ENCODE measurements around the gene CDA.

CDA gene

DNA sequence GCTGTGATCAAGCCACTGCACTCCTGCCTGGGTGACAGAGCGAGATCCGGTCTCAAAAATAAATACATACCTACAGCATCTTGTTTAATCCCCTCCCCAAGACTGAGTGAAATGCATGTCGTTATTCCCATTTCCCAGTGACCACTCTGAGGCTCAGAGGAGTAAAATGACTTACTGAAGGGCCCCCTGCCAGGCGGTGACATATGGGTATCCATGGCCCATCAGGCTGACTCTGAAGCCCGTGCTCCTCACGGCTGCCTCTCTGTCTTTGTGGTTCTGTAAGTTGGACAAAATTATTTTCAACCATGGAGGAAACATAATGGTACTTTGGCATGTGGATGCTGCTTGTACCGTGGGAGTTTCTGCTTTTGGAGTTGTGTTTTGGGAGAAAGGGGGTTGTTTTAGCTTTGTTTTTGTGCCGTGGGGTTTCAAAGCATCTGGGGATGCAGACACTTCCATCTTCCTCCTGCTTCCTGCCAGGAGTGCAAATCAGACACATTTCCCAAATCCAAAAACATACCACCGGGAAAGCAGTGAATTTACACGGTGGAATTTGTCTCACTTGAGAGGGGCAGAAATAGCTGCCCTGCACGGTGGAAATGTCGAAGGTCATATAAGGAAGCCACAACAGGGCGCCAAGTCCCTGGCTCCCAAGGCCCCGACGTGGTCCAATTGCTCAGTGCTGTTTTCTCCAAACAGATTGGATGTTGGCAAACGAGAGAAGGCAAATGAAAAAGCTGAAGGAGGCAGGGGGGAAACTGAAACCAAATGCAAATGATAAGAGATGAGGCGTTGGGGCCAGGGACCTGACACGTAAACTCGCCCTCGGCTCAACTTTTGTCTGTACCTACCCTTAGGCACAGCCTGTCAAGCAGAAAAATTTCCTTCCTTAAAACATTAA is 27.3 kb downstream of the CDA start:
- no peak for DNase-seq (ENCODE audit: low read depth in 2 of 2)

DNA sequence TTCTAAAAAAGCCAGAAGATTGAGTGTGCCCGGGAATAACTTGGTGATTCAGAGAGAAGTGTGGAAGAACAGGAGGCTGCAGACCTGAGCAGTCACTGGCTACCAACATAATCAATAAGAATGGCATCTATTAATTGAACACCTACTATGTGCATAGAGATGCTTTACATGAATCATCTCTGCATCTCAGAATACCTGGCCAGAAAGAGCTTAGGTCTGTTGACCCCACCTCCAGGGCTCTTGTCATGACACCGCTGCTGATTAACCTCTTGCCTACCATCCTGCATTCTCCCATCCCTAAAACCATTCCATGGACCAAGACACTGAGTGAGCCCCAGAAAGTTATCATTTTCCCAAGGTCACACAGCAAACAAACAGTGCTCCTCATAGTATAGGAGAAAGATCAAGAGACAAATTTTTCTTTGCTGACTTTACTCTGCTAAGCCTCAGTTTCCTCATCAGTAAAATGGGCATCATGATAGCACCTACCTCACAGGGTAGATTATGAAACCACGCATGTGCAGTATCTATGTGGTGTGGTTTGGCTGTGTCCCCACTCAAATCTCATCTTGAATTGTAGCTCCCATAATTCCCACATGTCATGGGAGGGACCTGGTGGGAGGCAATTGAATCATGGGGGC is 28.1 kb downstream of the CDA start:
- no peak for DNase-seq (ENCODE audit: low read depth in 2 of 2)

DNA sequence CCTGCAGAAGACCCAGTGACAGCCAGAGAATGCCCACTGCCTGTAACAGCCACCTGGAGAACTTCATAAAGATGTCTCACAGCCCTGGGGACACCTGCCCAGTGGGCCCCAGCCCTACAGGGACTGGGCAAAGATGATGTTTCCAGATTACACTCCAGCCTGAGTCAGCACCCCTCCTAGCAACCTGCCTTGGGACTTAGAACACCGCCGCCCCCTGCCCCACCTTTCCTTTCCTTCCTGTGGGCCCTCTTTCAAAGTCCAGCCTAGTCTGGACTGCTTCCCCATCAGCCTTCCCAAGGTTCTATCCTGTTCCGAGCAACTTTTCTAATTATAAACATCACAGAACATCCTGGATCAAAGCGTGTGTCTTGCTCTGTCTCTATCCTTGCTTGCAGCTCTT is 29.7 kb downstream of the CDA start:
- DNase-seq (ENCODE audit: low read depth in 2 of 2) = no peak

DNA sequence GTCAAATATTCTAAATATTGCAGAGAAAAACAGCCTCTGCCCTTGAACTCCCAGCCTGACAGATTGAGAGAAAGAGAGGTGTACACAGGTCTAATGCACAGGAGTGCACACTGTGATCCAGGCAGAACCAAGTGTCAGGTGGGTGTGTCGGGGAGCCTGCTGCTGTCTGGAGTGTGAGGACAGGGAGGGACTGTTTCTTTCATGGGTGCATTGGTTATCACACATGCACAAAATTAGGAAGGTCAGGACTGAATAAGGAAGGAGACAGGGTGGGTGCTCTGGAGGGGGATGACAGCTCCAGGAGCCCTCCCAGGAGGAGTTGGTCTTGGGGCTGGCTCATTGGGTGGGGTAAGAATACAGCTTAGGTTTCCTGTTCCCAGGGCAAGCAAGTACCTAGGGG is 31.1 kb downstream of the CDA start:
- DNase-seq (ENCODE audit: low read depth in 2 of 2) = no peak

DNA sequence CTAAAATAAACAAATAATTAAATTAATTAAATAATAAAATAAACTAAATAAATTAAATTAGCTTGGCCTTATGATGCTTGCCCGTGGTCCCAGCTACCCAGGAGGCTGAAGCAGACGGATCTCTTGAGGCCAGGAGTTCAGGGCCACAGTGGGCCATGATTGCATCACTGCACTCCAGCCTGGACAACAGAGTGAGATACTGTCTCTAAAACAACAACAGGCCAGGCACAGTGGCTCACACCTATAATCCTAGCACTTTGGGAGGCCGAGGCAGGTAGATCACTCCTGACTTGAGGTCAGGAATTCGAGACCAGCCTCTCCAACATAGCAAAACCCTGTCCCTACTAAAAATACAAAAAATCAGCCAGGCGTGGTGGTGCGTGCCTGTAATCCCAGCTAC is 32.1 kb downstream of the CDA start:
- DNase-seq (ENCODE audit: low read depth in 2 of 2) = no peak

DNA sequence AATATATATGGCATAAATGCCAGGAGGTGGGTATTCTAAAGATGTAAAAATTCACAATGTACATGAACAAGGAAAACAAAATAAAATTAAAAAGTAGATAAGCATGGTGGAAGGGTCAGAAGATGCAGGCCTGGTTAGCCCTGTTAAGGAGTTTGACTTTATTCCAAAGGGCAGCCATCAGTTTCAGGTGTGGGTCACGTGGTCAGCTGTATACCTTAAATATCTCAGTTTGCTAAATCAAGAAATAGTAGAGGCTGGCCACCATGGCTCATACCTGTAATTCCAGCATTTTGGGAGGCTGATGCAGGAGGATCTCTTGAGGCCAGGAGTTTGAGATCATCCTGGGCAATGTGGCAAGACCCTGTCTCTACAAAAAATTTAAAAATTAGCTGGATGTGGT is 35.8 kb downstream of the CDA start:
- no peak for DNase-seq (ENCODE audit: low read depth in 2 of 2)

DNA sequence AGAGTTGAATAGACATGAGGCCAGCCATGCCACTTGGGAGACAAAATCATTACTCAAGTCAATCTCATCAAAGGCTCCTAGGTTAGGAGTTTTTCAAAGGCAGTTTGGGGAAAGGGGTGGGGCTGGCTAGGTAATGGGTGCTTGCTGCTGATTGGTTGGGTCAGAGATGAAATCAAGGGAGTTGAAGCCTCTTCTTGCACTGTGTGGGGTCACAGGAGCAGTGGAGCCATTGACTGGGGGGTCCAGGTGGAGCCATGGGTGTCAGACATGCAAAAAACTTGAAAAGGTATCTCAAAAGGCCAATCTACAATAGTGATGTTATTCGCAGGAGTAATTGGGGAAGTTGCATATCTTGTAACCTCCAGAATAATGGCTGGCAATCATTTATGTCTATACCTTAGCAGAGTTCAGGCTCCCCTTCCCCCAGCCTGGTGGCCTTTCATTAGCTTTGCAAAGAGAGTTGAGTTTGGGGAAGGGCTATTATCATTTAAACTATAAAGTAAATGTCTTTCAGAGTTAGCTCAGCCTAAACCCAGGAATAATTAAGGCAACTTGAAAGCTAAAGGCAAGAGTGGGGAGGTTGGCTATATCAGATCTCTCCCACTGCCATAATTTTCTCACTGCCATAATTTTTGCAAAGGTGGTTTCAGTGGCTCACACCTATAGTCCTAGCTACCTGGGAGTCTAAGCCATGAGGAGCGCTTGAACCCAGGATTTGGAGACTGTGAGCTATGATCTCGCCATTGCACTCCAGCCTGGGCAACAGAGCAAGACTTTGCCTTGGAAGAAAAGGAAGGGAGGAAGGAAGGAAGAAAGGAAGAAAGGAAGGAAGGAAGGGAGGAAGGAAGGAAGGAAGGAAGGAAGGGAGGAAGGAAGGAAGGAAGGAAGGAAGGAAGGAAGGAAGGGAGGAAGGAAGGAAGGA is 36.5 kb downstream of the CDA start:
- no peak for DNase-seq (ENCODE audit: low read depth in 2 of 2)

DNA sequence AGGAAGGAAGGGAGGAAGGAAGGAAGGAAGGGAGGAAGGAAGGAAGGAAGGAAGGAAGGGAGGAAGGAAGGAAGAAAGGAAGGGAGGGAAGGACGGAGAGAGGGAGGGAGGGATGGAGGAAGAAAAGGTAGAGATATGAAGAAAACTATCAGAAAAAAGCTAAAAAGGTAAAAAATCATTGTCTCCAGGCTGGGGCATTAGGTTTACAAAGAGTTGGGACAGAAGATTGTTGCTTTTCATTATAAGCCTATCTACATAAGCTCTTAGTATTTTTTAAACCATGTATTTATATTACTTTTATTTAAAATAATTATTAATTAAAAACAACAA is 37.2 kb downstream of the CDA start:
- DNase-seq (ENCODE audit: low read depth in 2 of 2) = no peak

DNA sequence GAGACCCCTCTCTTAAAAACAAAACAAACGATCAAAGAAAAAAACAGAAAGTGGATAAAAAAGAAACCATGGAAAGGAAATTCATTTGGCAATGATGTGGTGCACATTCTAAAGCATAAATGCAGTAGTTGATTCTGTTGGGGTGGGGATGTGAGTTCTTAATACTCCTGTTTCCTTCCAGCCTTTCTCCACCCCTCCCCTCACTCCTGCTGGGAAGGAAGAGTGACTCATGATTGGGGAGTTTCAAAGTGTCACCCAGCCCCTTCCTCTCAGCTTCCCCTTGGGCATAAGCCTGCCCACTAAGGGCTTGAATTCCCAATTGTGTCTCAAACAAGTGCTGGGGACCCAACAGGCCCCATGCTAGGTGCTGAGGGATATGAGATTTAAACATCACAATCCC is 37.6 kb downstream of the CDA start:
- DNase-seq (ENCODE audit: low read depth in 2 of 2) = no peak

DNA sequence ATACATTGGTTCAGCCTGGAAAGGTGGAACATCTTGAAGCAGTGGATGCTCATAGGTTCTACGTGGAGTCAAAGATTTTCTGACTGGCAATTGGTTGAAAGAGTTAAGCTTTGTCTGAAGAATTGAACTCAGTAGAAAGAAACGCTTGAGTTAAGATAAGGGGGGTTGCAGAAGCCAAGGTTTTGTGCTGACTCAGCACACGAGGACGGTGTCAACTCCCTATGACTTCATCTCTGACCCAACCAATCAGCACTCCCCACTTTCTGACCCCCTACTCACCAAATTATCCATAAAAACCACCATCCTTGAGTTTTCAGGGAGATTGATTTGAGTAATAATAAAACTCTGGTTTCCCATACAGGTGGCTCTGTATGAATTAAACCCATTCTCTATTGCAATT is 41.8 kb downstream of the CDA start:
- DNase-seq (ENCODE audit: low read depth in 2 of 2) = no peak

DNA sequence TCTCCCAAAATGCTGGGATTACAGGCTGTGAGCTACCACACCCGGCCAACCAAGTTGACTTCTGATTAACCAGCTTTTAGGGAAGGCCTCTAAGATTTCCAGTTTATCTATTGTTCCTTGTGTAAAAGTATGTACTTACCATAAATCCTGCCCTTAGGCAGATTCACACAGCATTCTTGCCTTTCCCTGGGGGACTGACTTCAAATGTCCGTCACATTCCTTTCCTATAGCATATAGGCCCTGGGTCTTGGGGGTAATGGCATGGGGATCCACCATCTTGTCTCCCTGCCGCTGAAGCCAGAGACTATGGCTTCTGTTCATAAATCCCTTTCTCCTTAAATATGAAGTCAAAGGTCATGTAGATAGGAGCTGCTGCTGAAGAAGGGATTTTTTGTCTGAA is 43.5 kb downstream of the CDA start:
- no peak for DNase-seq (ENCODE audit: low read depth in 2 of 2)

DNA sequence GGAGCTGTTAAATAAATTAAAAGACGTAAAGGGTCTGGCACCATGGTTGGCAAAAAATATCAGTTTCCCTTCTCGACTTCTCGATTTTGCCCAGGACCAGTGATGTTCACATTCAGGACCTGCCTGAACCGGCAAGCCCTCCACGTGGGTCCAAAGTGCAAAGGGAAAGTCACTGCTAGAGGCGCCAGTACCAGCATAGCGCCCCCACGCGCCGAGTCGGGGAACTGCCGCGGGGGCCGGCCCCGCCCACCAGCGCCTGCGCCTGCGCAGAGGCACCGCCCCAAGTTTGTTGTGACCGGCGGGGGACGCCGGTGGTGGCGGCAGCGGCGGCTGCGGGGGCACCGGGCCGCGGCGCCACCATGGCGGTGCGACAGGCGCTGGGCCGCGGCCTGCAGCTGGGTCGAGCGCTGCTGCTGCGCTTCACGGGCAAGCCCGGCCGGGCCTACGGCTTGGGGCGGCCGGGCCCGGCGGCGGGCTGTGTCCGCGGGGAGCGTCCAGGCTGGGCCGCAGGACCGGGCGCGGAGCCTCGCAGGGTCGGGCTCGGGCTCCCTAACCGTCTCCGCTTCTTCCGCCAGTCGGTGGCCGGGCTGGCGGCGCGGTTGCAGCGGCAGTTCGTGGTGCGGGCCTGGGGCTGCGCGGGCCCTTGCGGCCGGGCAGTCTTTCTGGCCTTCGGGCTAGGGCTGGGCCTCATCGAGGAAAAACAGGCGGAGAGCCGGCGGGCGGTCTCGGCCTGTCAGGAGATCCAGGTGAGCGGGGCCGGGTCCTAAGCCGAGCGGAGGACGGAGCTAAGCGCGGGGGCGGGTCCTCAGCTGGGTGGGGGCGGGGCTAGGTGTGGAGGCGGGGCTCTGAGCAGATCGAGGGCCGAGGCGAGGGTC is 44.5 kb downstream of the CDA start, which contains the start of gene PINK1:
Gene PINK1, plus strand, starts transcription at position 269 of the 875 bp plus-strand sequence. Its CDS starts 91 bp downstream, at position 360.
- DNase-seq (ENCODE audit: low read depth in 2 of 2) = peak; percentile 70 to 79

DNA sequence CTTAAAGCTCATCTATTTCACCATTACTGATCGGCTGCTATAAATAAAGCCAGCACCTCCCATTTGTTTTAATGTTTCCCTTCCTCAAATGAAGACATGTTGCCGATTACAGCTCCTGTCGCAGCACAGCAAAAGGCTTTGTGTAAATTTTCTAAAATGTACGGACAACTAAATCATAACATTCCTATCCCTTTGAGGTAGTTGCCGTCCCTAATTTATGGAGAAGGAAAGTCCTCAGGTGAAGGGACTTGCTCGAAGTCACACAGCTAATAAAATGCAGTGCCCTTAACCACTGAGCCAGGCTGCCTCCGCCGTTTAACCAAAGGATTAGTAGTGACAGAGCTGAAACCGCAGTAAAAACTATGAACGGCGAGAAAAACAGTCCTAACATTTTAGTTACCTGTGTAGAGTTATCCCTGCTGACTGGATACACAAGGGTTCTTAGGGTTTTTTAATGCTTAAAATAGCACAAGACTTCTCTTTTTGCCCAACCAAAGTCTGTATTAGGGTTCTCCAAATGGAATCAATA is 45.2 kb downstream of the CDA start:
- DNase-seq (ENCODE audit: low read depth in 2 of 2) = no peak

DNA sequence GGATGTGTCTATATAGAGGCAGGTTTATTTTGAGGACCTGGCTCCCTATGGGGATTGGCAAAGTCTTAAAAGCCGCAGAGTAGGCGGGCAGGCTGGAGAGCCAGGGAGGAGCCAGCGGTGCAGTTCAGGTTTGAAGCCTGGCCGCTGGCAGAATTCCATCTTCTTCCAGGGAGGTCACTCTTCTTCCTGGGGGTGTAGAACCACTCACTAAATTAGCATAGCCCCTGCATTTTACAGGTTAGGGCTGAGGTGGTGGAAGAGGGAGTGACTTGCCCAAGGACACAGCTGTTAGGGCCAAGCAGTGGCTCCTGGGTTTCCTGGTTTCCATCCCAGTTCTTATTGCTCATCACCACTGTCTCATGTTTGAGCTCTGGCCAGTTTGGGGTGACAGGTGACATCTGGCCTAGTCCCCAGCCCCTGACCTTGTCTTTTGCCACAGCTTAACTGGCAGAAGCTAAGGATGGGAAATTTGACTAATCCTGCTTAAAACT is 45.7 kb downstream of the CDA start:
- no peak for DNase-seq (ENCODE audit: low read depth in 2 of 2)

DNA sequence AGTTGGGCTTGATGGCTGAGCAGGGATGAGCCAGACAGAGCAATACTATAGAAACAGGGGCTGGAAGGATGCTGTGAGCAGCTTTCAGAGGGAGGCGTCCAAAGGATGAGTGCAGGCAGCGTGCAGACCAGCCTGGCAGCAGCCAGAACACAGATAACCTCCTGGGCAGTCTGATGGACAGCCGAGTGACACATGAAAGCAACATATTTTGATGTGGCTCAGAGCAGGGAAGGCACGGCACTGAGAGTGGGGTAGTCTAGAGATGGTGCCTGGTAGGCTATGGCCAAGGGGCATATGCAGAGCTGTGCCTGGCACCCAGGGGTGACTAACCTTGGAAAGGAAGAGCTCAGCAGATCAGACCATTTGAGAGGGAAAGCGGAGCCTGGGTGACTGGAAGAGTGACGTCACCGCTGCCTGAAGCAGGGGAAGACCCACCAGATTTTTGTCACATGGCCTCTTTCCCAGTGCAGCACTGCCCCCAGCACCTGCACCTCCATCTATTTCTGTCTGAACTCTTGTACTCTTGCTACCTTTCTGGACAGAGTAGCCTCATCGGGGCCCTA is 48.0 kb downstream of the CDA start:
- no peak for DNase-seq (ENCODE audit: low read depth in 2 of 2)

DNA sequence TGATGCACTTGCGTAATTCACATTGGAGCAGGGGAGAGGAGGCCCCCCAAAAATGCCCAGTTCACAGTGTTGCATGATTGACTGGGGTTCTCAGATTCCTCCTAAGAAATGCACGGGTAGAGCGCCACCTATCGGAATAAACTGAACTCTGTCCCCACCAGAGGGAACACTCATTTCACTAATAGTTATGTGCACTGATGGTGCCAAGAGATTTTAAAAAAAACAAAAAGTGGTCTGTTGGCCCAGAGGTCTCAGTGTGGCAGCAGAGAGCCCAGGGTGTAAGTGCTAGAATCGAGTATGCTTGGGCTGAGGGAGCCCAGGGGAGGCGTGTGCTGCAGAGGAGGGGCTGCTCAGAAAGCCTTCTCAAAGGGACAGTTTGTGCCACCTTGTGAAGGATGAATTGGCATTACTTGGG is 51.3 kb downstream of the CDA start:
- DNase-seq (ENCODE audit: low read depth in 2 of 2) = peak in 1 of 2 donors; percentile 38

DNA sequence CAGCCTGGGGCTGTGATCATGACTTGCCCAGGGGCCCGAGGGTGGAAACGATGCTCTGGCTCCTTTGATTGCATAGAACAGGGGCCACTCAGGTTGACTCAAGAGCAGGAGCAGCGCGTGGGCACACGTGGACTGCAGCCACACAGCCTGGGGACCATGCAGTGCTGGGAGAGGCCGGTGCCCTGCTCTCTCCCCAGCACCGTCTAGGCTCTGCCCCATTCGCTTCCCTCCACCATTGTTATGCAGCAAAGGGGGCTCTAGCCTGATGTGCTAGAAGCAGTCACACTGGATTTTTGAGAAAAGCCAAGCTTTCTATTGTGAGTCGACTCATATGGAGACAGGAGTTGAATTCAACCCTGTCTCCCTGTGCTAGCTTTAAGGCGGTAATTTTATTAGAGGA is 53.1 kb downstream of the CDA start:
- no peak for DNase-seq (ENCODE audit: low read depth in 2 of 2)

DNA sequence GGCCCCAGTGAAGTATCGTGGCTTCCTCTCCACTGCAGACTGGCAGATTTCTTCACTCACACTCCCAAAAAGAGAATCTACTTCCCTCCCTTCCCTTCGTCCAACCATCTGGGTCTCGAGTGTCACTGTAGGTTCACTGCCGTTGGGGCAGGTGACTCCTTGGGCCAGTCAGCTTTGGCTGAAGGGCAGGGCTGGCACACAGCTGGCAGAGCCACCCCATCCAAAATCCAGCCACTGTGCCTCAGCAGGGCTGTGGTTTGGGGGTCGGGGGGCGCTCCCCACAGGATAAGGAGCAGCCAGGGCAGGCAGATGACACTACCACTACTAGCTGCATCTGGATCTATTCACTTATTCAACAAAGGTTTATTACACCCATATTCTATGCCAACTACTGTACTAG is 54.2 kb downstream of the CDA start:
- DNase-seq (ENCODE audit: low read depth in 2 of 2) = no peak

DNA sequence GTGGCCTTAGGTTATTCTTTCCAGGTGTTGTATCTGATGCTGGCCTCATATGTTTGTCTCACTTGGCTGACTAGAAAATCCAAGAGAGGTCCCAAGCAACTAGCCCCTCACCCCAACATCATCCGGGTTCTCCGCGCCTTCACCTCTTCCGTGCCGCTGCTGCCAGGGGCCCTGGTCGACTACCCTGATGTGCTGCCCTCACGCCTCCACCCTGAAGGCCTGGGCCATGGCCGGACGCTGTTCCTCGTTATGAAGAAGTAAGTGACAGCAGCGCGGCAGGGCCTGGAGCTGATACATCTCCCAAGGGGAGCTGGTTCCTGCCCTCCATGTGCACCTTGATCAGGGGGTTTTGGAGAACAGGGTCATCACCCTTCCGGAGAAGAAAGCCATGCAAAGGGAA is 55.5 kb downstream of the CDA start:
- no peak for DNase-seq (ENCODE audit: low read depth in 2 of 2)

DNA sequence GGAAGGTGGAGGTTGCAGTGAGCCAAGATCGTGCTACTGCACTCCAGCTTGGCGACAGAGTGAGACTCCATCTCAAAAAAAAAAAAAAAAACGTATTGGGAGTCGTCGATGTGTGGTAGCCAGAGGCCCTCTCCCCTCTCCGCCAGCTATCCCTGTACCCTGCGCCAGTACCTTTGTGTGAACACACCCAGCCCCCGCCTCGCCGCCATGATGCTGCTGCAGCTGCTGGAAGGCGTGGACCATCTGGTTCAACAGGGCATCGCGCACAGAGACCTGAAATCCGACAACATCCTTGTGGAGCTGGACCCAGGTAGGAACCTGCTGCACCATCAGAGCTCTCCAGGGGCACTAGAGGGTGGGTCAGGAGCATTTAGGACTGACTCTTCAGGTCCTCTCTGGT is 56.5 kb downstream of the CDA start:
- DNase-seq (ENCODE audit: low read depth in 2 of 2) = no peak

DNA sequence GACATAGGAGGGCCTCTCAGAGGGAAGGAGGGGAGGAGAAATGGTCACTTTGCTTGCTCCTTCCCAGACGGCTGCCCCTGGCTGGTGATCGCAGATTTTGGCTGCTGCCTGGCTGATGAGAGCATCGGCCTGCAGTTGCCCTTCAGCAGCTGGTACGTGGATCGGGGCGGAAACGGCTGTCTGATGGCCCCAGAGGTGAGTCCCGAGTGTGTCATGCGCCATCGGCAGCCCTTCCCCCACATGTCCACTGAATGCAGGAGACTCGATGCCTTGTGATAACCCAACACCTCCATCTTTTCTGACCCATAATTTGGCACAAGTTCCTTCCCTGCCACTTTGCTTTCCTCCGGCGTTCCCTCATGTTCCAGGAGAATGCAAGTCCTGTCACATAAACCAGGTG is 59.5 kb downstream of the CDA start:
- DNase-seq (ENCODE audit: low read depth in 2 of 2) = no peak
